Measurements from ENCODE around the gene MAST2.
"Not testable (repeated sequence)": the region's sequence is repeated elsewhere in the genome, so short reads cannot be mapped to it uniquely, and the experiment has no call there.

Gene MAST2

DNA sequence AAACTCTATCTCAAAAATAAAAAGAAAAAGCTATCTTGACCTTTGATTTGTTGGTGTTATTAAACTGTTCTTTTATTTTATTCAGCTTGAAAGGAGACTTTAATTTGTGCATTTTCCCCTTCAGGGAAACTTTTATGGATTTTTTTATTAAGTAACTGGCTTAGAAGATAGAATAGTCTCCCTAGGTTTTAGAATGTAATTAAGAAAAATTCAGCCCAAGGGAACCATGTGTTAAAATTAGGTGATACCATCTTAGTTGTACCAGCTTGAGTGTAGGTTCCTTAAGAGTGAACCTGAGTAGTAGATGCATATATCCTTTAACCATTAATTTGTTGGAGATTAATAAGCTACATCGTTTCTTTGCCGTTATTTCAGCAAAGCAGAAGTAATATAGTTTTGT, 11.4 kb downstream of the MAST2 start:
- DNase-seq (ENCODE audit: low read depth in 2 of 2) = no peak

- DNase-seq (ENCODE audit: low read depth in 2 of 2) = no peak
Observed at GRCh38 chr1:45815667-45816458, 12.5 kb downstream of the MAST2 start.

DNA sequence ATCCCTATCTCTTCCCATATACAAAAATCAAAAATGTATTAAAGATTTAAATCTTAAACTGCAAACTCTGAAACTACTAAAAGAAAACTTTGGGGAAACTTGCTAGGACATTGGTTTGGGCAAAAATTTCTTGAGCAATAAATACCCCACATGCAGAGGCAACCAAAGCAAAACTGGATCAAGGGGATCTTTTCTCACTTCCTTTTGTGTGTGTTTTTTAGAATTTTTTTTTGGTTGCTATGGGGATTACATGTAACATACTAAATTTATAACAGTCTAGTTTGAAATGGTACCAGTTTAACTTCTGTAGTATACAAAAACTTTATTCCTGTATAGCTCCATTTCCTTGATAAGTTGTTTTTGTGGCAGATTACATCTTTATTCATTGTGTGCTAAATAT, 16.8 kb downstream of the MAST2 start:
- DNase-seq (ENCODE audit: low read depth in 2 of 2) = no peak

DNA sequence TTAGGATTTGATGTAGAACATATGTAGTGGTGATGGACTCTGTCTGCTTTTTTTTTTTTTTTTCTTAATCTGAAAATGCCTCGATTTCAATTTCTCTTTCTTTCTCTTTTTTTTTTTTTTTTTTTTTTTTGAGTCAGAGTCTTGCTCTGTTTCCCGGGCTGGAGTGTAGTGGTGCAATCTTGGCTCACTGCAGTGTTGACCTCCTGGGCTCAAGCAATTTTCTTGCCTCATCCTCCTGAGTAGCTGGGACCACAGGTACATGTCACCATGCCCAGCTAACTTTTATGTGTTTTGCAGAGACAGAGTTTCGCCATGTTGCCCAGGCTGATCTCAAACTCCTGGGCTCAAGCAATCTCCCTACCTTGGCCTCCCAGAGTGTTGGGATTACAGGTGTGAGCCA, 17.4 kb downstream of the MAST2 start:
- DNase-seq (ENCODE audit: low read depth in 2 of 2) = no peak

DNA sequence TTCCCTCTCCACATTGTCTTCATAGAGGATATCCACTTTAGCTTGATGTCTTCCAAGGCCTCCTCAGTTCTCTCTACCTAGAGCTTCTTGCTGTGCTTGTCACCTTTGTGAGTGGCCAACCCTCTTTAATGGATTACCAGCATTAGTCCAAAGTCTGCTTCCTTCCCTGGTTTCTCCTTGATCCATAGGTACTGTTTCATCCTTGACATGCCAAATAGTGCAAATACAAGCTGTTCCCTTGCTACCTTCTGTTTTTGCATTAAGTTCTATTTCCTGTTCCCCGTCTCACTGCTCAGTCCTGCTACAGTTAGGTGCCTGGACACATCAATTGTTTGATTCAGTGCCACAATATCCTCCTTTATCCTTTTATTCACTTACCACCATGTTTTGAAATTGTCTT, 19.2 kb downstream of the MAST2 start:
- DNase-seq (ENCODE audit: low read depth in 2 of 2) = no peak

GRCh38 chr1:45824607-45825006, 21.2 kb downstream of the MAST2 start:
- no peak for DNase-seq (ENCODE audit: low read depth in 2 of 2)

DNA sequence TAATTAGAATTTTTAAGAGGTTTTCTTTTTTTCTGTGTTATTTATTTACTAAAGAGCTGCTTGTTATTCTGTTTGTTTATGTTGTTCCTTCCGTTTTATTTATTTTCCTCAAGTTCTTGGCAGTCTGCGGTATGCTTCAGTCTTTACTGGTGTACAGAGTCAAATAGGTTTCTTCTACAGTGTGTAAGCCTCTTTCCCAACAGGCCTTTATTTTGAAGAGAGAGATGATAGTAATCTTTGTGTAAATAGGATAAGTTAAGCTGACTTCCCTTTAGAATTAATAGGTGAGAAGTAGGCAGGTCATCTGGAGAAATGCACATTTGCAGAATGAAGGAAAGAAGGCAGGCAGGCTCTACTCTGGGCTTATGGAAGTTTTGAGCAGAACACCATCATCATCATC, 23.8 kb downstream of the MAST2 start:
- no peak for DNase-seq (ENCODE audit: low read depth in 2 of 2)

DNA sequence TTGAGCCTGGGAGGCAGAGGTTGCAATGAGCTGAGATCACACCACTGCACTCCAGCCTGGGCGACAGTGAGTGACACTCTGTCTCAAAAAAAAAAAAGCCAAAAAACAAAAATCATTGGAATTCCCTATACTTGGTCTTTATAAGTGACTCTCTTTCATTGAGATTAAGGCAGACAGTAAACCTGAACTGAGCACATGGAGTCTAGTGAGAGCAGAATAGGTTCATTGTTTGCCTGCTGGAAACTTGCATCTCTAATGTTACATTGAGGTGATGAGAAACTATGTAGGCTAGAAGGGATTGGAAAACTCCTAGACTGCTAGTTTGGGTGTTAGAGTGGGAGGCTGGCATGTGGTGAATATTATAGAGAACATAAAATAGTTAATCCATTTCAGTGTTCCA, 25.4 kb downstream of the MAST2 start:
- no peak for DNase-seq (ENCODE audit: low read depth in 2 of 2)

DNA sequence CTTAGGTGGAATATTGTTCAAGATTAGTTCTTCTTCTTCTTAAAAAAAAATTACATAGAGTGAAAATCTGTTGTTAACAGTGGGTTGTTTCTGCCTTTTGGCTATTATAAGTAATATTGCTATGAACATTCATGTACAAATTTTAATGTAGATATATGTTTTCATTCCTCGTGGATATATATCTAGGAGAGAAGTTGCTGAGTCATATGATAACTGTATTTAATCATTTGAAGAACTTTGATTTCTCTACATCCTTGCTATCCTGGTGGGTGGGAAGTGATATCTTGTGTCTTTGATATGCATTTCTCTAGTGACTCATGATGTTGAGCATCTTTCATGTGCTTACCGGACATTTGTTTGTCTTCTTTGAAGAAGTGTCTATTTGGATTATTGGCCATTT, 29.9 kb downstream of the MAST2 start:
- DNase-seq (ENCODE audit: low read depth in 2 of 2) = no peak

- DNase-seq (ENCODE audit: low read depth in 2 of 2) = no peak
Observed at GRCh38 chr1:45834689-45835088, 31.3 kb downstream of the MAST2 start.

DNA sequence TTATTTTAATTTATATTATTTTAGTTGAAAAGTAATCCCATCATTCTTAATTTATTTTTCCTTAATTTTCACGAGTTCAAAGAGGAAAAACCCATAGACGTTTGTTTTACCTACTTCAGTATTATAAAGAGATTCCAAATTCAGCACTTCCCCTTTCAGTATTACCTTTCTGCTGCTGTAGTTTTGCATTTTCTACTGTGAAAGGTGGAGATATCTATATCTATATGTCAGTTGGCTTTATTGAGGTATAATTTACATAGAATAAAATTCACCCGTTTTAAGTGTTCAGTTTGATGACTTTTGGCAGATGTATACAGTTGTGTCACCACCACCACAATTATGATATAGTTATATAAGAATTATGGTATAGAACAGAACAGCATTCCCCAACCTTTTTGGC, 33.0 kb downstream of the MAST2 start:
- DNase-seq (ENCODE audit: low read depth in 2 of 2) = no peak

- not testable (repeated sequence) for DNase-seq (ENCODE audit: low read depth in 2 of 2)
Observed at GRCh38 chr1:45836861-45837260, 33.4 kb downstream of the MAST2 start.

DNA sequence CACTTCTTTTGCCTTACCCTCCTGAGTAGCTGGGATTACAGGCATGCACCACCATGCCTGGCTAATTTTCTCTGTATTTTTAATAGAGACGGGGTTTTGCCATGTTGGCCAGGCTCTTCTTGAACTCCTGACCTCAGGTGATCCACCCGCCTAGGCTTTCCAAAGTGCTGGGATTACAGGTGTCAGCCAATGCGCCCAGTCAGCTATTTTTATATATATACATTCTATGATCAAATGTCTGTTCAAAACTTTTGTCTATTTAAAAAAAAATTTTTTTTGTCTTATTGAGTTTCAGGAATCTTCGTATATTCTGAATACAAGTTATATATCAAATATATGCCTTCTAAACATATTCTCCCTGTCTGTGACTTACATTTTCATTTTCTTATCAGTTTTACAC, 34.9 kb downstream of the MAST2 start:
- not testable (repeated sequence) for DNase-seq (ENCODE audit: low read depth in 2 of 2)

GRCh38 chr1:45840704-45841103, 37.3 kb downstream of the MAST2 start:
- DNase-seq (ENCODE audit: low read depth in 2 of 2) = no peak

- no peak for DNase-seq (ENCODE audit: low read depth in 2 of 2)
Observed at GRCh38 chr1:45842786-45843185, 39.4 kb downstream of the MAST2 start.

GRCh38 chr1:45843474-45843905, 40.1 kb downstream of the MAST2 start:
- no peak for DNase-seq (ENCODE audit: low read depth in 2 of 2)

DNA sequence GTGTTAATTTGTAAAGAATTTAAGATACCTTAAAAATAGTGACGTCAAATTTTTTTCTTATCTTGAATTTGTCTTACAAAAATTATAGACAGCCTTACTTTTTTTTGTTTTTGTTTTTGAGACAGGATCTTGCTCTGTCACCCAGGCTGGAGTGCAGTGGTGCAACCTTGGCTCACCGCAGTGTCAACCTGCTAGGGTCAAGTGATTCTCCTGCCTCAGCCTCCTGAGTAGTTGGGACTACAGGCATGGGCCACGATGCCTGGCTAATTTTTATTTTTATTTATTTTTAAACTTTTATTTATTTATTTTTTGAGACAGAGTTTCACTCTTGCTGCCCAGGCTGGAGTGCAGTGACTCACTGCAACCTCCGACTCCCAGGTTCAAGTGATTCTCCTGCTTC, 40.6 kb downstream of the MAST2 start:
- DNase-seq (ENCODE audit: low read depth in 2 of 2) = not testable (repeated sequence)

DNA sequence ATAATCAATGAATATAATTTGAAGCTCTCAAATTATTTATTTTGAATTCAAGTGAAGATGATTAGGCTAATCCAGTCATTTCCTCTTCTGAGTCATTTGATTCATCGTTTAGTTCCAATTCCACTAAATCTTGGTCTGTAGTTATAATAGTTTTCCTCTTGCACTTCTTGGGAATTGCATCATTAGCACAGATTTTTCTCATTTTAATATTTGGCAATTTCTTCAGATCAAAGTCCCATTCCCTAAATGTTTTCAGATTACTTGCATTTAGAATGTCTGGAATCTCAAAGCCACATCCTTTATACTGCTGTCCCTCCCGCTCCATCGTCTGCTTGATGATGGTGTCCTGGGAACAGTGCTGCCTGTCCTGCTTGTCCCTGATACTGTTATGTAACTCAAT, 43.5 kb downstream of the MAST2 start:
- DNase-seq (ENCODE audit: low read depth in 2 of 2) = no peak

- no peak for DNase-seq (ENCODE audit: low read depth in 2 of 2)
Observed at GRCh38 chr1:45848097-45848496, 44.7 kb downstream of the MAST2 start.

GRCh38 chr1:45848714-45849113, 45.3 kb downstream of the MAST2 start:
- no peak for DNase-seq (ENCODE audit: low read depth in 2 of 2)

- DNase-seq (ENCODE audit: low read depth in 2 of 2) = no peak
Observed at GRCh38 chr1:45850017-45850416, 46.6 kb downstream of the MAST2 start.

GRCh38 chr1:45854724-45855123, 51.3 kb downstream of the MAST2 start:
- DNase-seq (ENCODE audit: low read depth in 2 of 2) = no peak

- DNase-seq (ENCODE audit: low read depth in 2 of 2) = no peak
Observed at GRCh38 chr1:45857101-45857700, 53.8 kb downstream of the MAST2 start.

All from stimulated activated CD4-positive, alpha-beta T cell treated with anti-CD3 and anti-CD28 coated beads, Interleukin-1b, Interleukin-23, amount 100 ng/mL, for 1 hour (primary cell).